Right renal cortex interstitium (tissue), 3 donors: ENCODE measurements around the gene POMT2. TPM values are rescaled to one million over a fixed set of nuclear protein-coding genes. Genes with fewer than 3 reads are reported as not detected.
A peak's percentile ranks its signal among the peaks of the same experiment; 100 is the strongest.

Experiments used
- DNase-seq, 3 donors: peaks; one replicate each; pipeline ENCODE4 v3.0.0-alpha.2; 2013; ENCODE audit warnings: low read depth in 3 of 3, low spot score in 2 of 3
- polyA plus RNA-seq, 3 donors: library from polyadenylated mRNA; unstranded; fragments of 120-200 nt; gene quantifications; one replicate each; pipeline ENCODE4 v1.2.1, GENCODE V29; 2013; ENCODE audit not compliant: insufficient read length in 3 of 3

POMT2 gene
- polyA plus RNA-seq, 3 donors = 38.6 to 39.9 (median 39.1) TPM

- no peak for DNase-seq
These were observed 77.9 kb downstream of the POMT2 start for GRCh38 chr14:77242752-77243151.

DNA sequence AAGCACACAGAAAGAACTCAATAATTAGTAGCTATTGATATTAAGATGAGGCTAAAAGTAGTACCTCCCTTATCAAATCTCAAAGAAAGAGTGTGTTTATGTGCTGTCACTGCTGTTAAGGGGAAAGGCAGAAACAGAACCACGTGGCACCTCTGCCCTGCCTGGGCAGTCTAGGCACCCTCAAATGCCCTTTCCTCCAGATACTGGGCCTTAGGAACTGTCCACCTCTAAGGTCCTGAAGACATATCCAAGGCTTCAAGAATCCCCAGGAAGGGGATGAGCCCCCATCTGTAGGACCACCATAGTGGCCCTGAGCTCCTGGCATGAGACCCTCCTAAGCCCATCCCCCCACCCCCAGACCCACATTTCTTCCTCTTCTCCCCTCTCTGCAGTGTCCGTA lies 78.7 kb downstream of the POMT2 start:
- DNase-seq = peak in 1 of 3 donors; percentile 3

DNA sequence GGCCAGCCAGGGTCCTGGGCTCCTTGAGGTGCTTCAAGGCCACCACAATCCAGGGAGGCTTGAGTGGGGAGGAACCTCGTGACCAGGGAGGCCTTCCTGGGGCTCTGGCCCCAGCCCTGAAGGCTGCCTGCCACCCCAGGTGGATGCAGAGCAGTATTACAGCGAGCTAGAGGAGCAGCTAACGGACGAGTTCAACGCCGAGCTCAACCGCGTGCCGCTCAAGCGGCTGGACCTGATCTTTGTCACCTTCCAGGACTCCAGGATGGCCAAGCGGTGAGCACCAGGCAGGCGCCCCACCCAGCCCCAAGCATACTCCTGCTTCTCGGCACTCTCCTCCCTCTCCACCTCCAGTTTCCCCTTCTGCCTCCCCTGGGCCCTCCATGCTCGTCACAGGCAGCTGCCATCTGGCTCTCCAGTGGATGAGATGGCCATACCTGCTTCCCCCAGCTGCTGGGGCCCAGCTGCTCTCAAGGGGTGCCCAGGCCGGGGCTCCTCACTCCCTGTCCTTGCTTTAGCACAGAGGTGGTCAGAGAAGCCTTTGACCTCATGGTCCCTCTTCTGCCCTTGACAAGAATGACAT lies 80.3 kb downstream of the POMT2 start:
- DNase-seq = no peak

DNA sequence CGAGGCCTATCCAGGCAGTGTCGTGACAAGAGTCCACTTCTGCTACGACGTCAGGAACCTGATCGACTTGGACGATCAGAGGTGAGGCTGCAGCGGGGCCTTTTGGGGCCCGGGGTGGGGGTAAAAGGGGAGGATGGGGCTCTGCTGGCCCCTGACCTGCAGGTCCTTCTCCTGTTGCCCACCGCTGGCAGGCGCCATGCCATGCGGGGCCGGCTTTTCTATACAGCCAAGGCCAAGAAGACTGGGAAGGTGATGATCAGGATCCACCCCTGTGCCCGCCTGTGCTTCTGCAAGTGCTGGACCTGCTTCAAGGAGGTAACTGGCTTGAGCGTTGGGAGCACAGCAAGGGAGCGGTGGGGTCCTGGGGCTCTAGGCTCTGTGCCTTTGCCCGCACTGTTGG lies 81.3 kb downstream of the POMT2 start:
- no peak for DNase-seq

- DNase-seq = no peak
These were observed 81.7 kb downstream of the POMT2 start for GRCh38 chr14:77238996-77239395.

- no peak for DNase-seq
These were observed 82.3 kb downstream of the POMT2 start for GRCh38 chr14:77238356-77238755.

DNA sequence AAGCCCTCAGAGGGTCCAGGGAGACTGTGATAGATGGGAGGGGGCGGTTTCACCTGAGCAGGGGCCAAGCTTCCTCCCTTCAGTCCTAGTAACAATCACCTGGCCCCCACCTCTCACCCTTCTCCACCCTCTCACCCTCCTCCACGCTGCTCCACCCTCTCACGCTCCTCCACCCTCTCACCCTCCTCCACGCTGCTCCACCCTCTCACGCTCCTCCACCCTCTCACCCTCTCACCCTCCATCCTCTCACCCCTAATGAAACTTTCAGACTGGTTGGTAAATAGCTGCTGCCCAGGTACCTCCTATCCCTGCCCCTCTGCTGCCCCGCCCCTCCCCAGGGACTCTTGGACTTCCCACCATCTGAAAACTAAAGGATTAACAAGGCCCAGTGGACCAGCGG lies 83.9 kb downstream of the POMT2 start:
- DNase-seq = no peak

- DNase-seq = no peak
These were observed 89.0 kb downstream of the POMT2 start for GRCh38 chr14:77231721-77232120.

DNA sequence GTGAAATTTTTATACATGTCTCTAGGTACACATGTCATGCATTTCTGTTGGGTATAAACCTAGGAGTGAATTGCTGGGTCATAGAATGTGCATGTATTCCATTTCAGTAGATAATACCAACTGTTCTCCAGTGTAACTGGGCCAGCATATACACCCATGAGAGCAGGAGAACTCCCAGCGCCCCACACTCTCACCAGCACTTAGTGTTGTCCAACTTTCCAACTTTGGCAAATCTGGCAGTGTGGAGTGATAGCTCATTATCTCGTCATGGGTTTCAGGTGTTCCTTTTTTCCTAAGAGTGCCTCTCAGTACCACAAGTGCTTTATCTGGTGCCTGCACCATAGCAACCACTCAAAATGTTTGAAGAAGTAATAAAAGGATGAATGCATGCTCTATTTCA lies 89.8 kb downstream of the POMT2 start:
- DNase-seq = no peak

GRCh38 chr14:77228056-77228455 lies 92.6 kb downstream of the POMT2 start:
- DNase-seq = no peak

GRCh38 chr14:77225892-77226557 lies 94.7 kb downstream of the POMT2 start:
- DNase-seq = no peak

GRCh38 chr14:77225254-77225653 lies 95.4 kb downstream of the POMT2 start:
- no peak for DNase-seq

Other genes starting within 250 kb of the POMT2 start
- 10 to 100 TPM; 24.2 to 25.4 (median 24.3) TPM for gene CIPC, start 222.6 kb downstream of the POMT2 start, polyA plus RNA-seq
- gene ZDHHC22, start 179.1 kb downstream of the POMT2 start, polyA plus RNA-seq = under 1 TPM; 0.35 to 0.46 (median 0.41) TPM
- gene TMEM63C, start 139.1 kb downstream of the POMT2 start, polyA plus RNA-seq = 1 to 10 TPM in 2 of 3 donors, under 1 TPM in 1; 0.79 to 2.1 (median 1.5) TPM
- gene NGB, start 49.7 kb downstream of the POMT2 start, polyA plus RNA-seq = not detected
- 10 to 100 TPM; 21.0 to 28.5 (median 26.4) TPM for gene GSTZ1, start 153 bp upstream of the POMT2 start, polyA plus RNA-seq
- gene TMED8, start 56.2 kb upstream of the POMT2 start, polyA plus RNA-seq = 10 to 100 TPM; 21.4 to 22.5 (median 22.2) TPM
- gene SAMD15, start 56.5 kb upstream of the POMT2 start, polyA plus RNA-seq = 10 to 100 TPM in 1 of 3 donors, 1 to 10 TPM in 2; 8.4 to 10.6 (median 9.8) TPM
- 1 to 10 TPM; 2.2 to 2.6 (median 2.3) TPM for gene NOXRED1, start 102.6 kb upstream of the POMT2 start, polyA plus RNA-seq
- 10 to 100 TPM; 30.3 to 33.1 (median 30.9) TPM for gene VIPAS39, start 136.7 kb upstream of the POMT2 start, polyA plus RNA-seq
- gene AHSA1, start 137.2 kb upstream of the POMT2 start, polyA plus RNA-seq = 100 to 1,000 TPM; 249 to 271 (median 249) TPM
- gene ISM2, start 177.9 kb upstream of the POMT2 start, polyA plus RNA-seq = 1 to 10 TPM; 1.3 to 2.8 (median 1.4) TPM